HG02610 (cell line): ENCODE measurements around the gene INTS15.
"Not testable (repeated sequence)": the region's sequence is repeated elsewhere in the genome, so short reads cannot be mapped to it uniquely, and the experiment has no call there.

Experiments used
- ATAC-seq: cut with Tn5 transposase; IDR thresholded peaks from one replicate; pipeline ENCODE4 v1.9.1; 2021; ENCODE audit warnings: mild to moderate bottlenecking, moderate library complexity; ENCODE audit not compliant: unreplicated experiment

Gene INTS15

GRCh38 chr7:6576867-6577368 lies 12.9 kb upstream of the INTS15 start:
- ATAC-seq: not testable (repeated sequence)

DNA sequence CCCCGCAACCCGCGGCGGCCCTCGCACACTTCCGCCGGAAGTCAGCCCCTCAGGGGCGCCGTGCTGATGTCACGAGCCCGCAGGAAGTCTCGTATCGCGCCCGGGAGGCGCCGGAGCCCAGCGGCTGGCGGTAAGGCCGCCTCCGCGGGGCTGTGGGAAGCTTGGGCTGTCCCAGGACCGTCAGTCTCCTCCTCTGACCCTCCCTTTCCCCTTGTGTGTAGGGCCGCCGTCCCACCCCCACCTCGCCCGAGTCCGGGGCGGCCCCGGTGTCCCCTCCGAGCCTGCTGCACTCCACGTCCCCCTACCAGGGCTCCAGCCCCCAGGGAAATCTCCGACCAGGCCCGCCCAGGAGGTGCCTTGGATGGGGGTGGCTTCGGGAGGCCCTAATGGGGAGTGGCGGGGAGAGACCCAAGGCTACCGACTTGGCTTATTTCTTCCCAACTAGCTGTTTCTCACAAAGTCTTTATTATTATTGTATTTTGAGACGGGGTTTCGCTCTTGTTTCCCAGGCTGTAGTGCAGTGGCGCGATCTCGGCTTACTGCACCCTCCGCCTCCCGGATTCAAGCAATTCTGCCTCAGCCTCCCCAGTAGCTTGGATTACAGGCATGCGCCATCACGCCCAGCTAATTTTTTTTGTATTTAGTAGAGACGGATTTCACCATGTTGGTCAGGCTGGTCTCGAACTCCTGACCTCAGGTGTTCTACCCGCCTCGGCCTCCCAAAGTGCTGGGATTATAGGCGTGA lies 12.3 kb upstream of the INTS15 start, which contains the start of gene ZDHHC4:
Gene ZDHHC4, plus strand, starts transcription at position 86 of the 745 bp plus-strand sequence. CDS start 3,108 bp downstream, outside the sequence.
- ATAC-seq: peak; percentile 97

GRCh38 chr7:6578114-6579084 lies 11.4 kb upstream of the INTS15 start:
- no peak for ATAC-seq

DNA sequence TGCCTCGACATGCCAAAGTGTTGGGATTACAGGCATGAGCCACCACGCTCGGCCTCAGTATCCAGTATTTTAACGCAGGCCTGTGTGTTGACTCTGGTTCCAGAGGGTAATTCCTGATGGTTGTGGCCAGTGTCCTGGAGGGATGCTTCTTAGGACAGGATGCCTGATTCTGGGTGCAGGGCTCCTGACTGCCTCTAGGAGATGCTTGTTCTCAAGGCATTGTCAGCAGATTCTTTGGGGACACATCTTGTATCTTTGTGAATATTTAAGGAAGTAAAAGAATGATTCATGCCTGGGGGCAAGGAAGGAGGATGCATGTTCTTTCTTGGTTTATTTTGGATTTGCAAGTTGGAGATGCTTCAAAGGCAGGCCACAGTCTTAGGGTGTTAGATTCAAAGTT lies 10.4 kb upstream of the INTS15 start:
- no peak for ATAC-seq

- not testable (repeated sequence) for ATAC-seq
Measured at GRCh38 chr7:6585746-6586432, 3.9 kb upstream of the INTS15 start.

GRCh38 chr7:6588566-6588965 lies 1.3 kb upstream of the INTS15 start:
- no peak for ATAC-seq

DNA sequence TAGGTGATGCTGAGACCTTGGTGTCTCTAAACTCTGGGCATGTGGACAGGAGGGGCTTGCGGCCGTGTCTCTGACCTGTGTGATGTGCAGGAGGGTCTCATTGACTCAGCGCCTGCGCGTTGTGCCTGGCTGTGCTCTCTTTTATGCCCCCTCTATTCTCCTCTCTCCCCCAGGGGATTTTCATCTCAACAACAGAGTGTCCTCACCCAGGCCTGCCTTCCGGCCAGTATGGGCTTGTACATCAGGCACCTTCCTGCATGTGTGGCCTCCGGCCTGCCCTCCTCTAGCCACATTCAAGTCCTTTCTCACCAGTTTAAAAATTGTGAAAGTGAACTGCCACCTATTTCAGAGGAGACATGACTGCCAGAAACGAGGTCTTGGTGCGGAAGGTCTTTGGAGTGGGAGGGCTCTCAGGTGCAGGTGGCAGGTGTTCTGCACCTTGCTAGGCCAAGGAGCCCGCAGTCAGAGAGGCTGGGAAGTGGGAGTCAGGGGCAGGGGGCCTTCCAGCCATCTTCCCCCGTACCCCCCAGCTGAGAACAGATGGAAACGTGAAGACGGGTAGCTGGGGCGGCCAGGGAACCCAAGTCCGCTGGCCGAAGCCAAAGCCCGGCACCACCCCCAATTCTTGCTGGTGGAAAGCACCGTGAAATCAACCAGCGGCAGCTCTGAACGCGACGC lies 531 bp upstream of the INTS15 start:
- ATAC-seq: no peak

DNA sequence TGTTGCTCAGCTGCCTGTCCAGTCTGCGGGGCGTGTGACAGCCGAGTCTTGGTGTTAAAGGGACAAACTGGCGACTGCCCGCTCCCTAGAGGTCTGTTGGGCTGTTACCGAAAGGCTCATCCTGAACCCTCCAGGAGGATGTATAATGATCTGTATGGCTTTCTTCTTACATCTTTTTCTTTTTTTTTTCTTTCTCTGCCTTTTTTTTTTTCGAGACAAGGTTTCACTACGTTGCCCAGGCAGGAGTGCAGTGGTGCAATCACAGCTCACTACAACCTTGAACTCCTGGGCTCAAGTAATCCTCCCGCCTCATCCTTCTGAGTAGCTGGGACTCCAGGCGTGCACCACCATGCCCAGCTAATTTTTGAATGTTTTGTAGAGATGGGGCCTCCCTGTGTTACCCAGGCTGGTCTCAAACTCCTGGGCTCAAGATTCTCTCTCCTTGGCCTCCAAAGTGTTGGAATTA lies 857 bp downstream of the INTS15 start:
- ATAC-seq: no peak

DNA sequence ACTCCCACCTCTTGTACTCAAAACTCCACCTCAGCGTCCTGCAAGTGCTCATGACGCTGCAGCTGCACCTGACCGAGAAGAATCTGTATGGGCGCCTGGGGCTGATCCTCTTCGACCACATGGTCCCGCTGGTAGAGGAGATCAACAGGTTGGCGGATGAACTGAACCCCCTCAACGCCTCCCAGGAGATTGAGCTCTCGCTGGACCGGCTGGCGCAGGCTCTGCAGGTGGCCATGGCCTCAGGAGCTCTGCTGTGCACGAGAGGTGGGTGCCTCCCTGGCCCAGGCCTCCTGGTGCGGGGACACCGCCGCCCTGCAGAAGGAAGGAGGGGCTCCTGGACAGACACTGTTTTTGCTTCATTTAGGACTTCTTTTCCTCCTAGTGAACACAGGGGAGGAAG lies 10.3 kb downstream of the INTS15 start:
- ATAC-seq: no peak

- no peak for ATAC-seq
Measured at GRCh38 chr7:6604458-6604857, 14.6 kb downstream of the INTS15 start.

GRCh38 chr7:6606866-6607583 lies 17.2 kb downstream of the INTS15 start:
- ATAC-seq: no peak

GRCh38 chr7:6607651-6608051 lies 17.8 kb downstream of the INTS15 start:
- no peak for ATAC-seq

- no peak for ATAC-seq
Measured at GRCh38 chr7:6608081-6608480, 18.3 kb downstream of the INTS15 start.

GRCh38 chr7:6608794-6609193 lies 19.0 kb downstream of the INTS15 start:
- no peak for ATAC-seq

- ATAC-seq: no peak
Measured at GRCh38 chr7:6612819-6613218, 23.0 kb downstream of the INTS15 start.

- no peak for ATAC-seq
Measured at GRCh38 chr7:6613706-6614105, 23.9 kb downstream of the INTS15 start.

DNA sequence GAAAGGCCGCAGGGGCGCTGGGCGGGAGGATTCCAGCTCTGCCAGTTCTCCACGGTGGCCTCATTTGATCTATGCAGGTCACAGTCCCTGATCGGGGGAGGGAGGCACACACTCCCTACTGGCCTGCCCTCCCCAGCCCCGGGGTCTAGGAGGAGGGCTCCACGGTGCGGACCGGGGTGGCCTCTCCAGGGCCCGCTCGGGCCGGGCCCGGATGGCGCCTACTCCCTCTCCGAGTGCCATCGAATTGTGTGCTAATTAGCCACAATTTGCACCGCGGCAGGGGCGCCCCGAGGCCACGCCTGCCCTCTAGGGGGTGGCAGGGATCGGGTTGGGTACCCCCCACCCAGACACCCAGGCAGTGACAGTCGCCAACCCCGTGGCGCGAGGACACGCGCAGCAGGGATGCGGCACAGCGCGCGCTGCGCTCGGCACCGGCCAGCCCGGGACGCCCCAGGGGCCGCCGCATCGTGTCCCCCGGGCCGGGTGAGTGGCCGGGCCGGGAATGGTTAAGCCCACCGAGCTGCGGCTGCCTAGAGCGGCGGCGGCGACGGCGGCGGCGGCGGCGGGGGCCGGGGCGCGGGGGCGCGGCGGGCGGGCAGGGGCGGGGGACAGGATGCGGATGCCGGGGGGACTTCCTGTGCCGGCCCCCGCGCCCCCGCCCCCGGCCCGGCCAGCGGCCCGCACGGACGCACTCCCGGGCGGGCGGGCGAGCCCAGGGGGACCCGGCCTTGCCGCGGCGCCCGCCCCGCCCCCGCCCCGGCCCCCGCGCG lies 25.3 kb downstream of the INTS15 start, which contains the start of gene ZNF853:
Gene ZNF853, plus strand, starts transcription at position 658 of the 770 bp plus-strand sequence. CDS start 565 bp downstream, outside the sequence.
- ATAC-seq: no peak

DNA sequence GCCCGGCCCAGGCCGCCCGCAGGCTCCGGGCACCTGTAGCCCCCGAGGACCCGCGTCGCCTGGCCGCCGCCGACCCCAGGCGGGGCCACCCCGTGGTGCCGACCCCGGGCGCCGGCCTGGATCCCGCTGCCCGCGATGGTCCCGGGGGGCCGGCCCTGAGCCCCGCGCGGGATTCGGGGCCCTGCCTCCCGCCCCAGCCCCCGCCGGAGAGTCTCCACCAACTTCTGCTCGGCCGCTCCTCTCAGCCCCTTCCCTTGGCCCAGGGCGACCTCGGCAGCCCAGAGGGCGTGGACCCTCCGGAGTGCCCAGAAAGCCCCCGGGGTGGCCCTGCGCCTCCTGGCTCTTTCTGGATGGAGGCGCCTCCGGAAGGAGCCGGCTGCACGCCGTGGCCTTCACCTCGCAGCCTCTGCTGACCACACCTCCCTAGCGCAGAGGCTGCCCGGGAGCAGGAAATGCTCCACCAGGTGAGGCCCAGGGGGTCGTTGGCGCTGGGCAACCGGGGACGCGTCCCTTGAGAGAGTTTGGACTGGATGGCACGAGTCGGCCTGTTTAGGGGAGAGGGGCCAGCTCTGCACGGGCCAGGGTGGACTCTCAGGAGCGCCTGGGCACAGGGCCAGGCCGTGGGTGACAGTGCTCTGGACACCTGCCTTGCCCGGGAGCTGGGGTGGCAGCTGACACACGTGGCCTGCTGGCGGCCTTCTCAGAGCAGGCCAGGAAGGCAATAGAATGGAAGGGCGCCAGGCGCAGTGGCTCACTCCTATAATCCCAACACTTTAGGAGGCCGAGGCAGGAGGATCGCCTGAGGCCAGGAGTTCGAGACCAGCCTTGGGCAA lies 26.1 kb downstream of the INTS15 start:
- no peak for ATAC-seq
